Keratinocyte (primary cell): Measurements from ENCODE around the gene COA8. TPM values are rescaled to one million over a fixed set of nuclear protein-coding genes. Genes with fewer than 3 reads are reported as not detected.

Experiments used
- DNase-seq: peaks from one replicate; pipeline ENCODE4 v3.0.0-alpha.2; 2011; ENCODE audit warnings: low read depth, missing footprints, low spot score
- FAIRE-seq: peaks from 2 replicates; lab custom pipeline; 2011; peaks lifted over from hg19 to GRCh38; lab: Jason Lieb, UNC
- H2AFZ ChIP-seq: 2 replicates; pipeline ENCODE4 v1.6.0; 2012; ENCODE audit warnings: low read length, control low read depth, inconsistent platforms; ENCODE audit not compliant: control insufficient read depth
- H3K27ac ChIP-seq: 2 replicates; pipeline ENCODE4 v1.5.1; 2011; ENCODE audit warnings: low read length; ENCODE audit not compliant: control insufficient read depth, insufficient read depth
- H3K27me3 ChIP-seq: 3 replicates; pipeline ENCODE4 v1.6.0; 2011; ENCODE audit warnings: low read length; ENCODE audit not compliant: control insufficient read depth, insufficient read depth; ENCODE audit errors: extremely low read depth
- H3K36me3 ChIP-seq, 2 experiments: 2 replicates in 1 of 2; 3 replicates in 1 of 2; pipeline ENCODE4 v1.5.1; 2011; ENCODE audit warnings: low read length in 2 of 2, mild to moderate bottlenecking in 1 of 2; ENCODE audit not compliant: control insufficient read depth in 2 of 2, insufficient read depth in 2 of 2; ENCODE audit errors: extremely low read depth in 1 of 2
- H3K4me1 ChIP-seq: 3 replicates; pipeline ENCODE4 v1.5.1; 2011; ENCODE audit warnings: low read length; ENCODE audit not compliant: control insufficient read depth, insufficient read depth; ENCODE audit errors: extremely low read depth
- H3K4me2 ChIP-seq: 3 replicates; pipeline ENCODE4 v1.6.0; 2011; ENCODE audit warnings: low read depth, low read length; ENCODE audit not compliant: control insufficient read depth, insufficient read depth; ENCODE audit errors: extremely low read depth
- H3K4me3 ChIP-seq, 3 experiments: fragments of 200-600 bp in 1 of 3; sonication (generic) in 1 of 3; 2 replicates in 2 of 3; 3 replicates in 1 of 3; pipeline ENCODE4 v1.5.1; 2011 to 2016; ENCODE audit warnings: low read length in 3 of 3, mild to moderate bottlenecking in 3 of 3, control low read depth in 2 of 3, inconsistent platforms in 1 of 3, low read depth in 1 of 3, mixed read lengths in 1 of 3, mixed run types in 1 of 3, moderate library complexity in 1 of 3; ENCODE audit not compliant: control insufficient read depth in 2 of 3, insufficient read depth in 2 of 3; ENCODE audit errors: extremely low read depth in 1 of 3
- H3K79me2 ChIP-seq: 2 replicates; pipeline ENCODE4 v1.6.0; 2012; ENCODE audit warnings: low read length; ENCODE audit not compliant: control insufficient read depth, insufficient read depth
- H3K9ac ChIP-seq: 3 replicates; pipeline ENCODE4 v1.6.0; 2011; ENCODE audit warnings: low read length; ENCODE audit not compliant: control insufficient read depth, insufficient read depth; ENCODE audit errors: extremely low read depth
- H3K9me1 ChIP-seq: 3 replicates; pipeline ENCODE4 v1.6.0; 2011; ENCODE audit warnings: low read length; ENCODE audit not compliant: control insufficient read depth, insufficient read depth; ENCODE audit errors: extremely low read depth
- H3K9me3 ChIP-seq: 2 replicates; pipeline ENCODE4 v1.5.1; 2012; ENCODE audit warnings: low read depth, low read length; ENCODE audit not compliant: control insufficient read depth
- H4K20me1 ChIP-seq: 3 replicates; pipeline ENCODE4 v1.6.0; 2011; ENCODE audit warnings: low read length; ENCODE audit not compliant: control insufficient read depth, insufficient read depth; ENCODE audit errors: extremely low read depth
- EZH2 ChIP-seq: IDR thresholded peaks from one replicate; pipeline ENCODE4 v1.6.1; 2012; ENCODE audit warnings: inconsistent platforms, mild to moderate bottlenecking, low read length, moderate library complexity
- dilution Hi-C: fragments of 300-500 bp; cut with MboI; formaldehyde crosslinking; loops from one replicate; pipeline ENCODE4 v1.7.0; 2020; ENCODE audit warnings: low sequenced_read_pairs; ENCODE audit not compliant: extremely low pct_ligation_motif_present
- polyA plus RNA-seq, 5 experiments: library from polyadenylated mRNA; depleted of rRNA in 3 of 5; stranded (reverse) in 3 of 5; stranded (forward) in 1 of 5; unstranded in 1 of 5; fragments of >200 nt; gene quantifications; 1 replicate in 1 of 5; 2 replicates in 3 of 5; 3 replicates in 1 of 5; pipeline versions ENCODE4 v1.2.1 to v1.2.3, GENCODE V29; 2011 to 2012; ENCODE audit warnings: missing spikeins in 2 of 5, low read depth in 1 of 5, low replicate concordance in 1 of 5
- TF ChIP-seq, protein P1 (sequence below), 3 experiments: IDR thresholded peaks in 1 of 3; conservative IDR thresholded peaks in 1 of 3; optimal IDR thresholded peaks in 1 of 3; 2 replicates in 2 of 3; 3 replicates in 1 of 3; pipeline versions ENCODE3 to v1.5.1; 2011; ENCODE audit warnings: low read length in 3 of 3, mild to moderate bottlenecking in 3 of 3, moderate library complexity in 2 of 3, control low read depth in 1 of 3, inconsistent platforms in 1 of 3; ENCODE audit not compliant: insufficient read depth in 2 of 3; ENCODE audit errors: extremely low read depth in 1 of 3

The COA8 gene
- polyA plus RNA-seq, 1 donor (not counting 4 experiments of a cell fraction or from before 2014, with no cell fraction given) = 24.8 TPM

DNA sequence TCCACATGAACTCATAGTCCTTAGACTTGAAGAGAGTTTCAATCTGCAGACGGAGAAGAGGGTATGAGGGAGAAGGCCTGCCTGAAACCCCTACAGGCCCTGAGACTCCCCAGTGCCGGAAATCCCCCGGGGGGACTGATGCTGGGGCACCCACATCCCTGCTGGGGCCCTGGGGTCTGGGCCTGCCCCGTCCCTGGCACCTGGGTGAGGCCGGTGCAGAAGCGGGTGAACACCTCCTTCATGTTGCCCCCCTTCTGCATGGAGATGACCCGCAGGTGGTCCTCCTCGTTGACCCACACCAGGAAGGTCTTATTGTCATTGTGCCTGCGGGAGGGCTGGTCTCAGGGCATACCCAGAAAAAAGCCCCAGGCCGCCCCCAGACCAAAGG is 42.5 kb upstream of the COA8 start:
- FAIRE-seq (no peak), DNase-seq (no peak)
- no peak overlapping the region for H3K4me3 ChIP-seq
- H4K20me1 ChIP-seq = peaks cover 7% of the 10 kb centered on the region
- no peak overlapping the region for H3K4me2 ChIP-seq
- H2AFZ ChIP-seq = no peak overlapping the region
- peaks cover 0 to 2% of the 10 kb centered on the region in 2 experiments for H3K36me3 ChIP-seq
- H3K27me3 ChIP-seq = peaks cover 43% of the 10 kb centered on the region
- peaks cover 24% of the 10 kb centered on the region for H3K4me1 ChIP-seq
- no peaks in the 10 kb centered on the region for H3K9me1 ChIP-seq
- H3K9me3 ChIP-seq = no peaks in the 10 kb centered on the region
- dilution Hi-C loops = no loop called here
- no peaks in the 10 kb centered on the region for H3K79me2 ChIP-seq
- H3K27ac ChIP-seq = no peak overlapping the region
- no peak overlapping the region for H3K9ac ChIP-seq
- TF ChIP-seq, protein P1, sequence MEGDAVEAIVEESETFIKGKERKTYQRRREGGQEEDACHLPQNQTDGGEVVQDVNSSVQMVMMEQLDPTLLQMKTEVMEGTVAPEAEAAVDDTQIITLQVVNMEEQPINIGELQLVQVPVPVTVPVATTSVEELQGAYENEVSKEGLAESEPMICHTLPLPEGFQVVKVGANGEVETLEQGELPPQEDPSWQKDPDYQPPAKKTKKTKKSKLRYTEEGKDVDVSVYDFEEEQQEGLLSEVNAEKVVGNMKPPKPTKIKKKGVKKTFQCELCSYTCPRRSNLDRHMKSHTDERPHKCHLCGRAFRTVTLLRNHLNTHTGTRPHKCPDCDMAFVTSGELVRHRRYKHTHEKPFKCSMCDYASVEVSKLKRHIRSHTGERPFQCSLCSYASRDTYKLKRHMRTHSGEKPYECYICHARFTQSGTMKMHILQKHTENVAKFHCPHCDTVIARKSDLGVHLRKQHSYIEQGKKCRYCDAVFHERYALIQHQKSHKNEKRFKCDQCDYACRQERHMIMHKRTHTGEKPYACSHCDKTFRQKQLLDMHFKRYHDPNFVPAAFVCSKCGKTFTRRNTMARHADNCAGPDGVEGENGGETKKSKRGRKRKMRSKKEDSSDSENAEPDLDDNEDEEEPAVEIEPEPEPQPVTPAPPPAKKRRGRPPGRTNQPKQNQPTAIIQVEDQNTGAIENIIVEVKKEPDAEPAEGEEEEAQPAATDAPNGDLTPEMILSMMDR (optimal IDR thresholded peaks at IDR 0.05 in 1 of 3, IDR thresholded peaks at IDR 0.05 in 1 of 3, conservative IDR thresholded peaks at IDR 0.05 in 1 of 3; ENCODE audit: extremely low read depth in 1 of 3, insufficient read depth in 2 of 3, low read length in 3 of 3) = no peak
- TF ChIP-seq EZH2 = no peak

DNA sequence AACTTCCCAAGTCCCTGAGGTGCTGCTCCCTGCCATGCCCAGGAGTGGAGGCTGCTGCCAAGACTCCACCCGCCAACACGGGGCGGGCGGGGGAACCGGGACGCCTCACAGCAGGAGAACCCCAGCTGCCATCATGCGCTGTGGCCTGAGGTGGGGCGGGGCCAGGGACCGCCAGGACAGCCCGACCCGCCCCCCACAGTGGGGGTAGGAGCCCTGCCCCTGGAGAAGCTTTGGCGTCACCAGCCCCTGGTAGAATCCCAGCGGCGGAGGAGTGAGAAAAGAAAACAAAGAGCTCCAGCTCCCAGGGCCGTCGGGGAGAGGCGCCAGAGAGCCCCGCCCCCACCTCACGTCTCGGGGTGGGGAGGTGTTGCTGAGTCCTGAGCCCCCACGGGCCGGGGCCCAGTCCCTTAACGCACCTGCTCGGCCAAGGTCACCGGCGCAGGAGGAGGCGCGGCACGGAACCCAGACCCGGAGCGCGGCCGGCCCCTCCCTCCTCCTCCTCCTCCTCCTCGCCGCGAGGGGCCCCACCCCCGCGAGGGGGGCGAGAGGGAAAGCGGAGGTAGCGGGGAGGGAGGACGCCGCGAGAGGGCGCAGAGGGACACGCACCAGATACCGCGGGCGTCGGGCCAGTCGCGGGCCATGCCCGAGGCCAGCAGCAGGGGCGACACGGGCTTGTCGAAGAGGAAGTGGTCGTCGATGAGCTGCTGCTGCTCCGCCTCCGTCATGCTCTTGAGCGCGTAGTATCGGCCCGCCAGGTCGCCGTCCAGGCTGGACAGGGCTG is 41.9 kb upstream of the COA8 start:
- Histone ChIP-seq H3K27me3 (peaks cover 43% of the 10 kb centered on the region), H3K9me3 (no peaks in the 10 kb centered on the region), H3K4me2 (peak overlapping the region; percentile 37), H4K20me1 (peaks cover 7% of the 10 kb centered on the region), H3K9ac (no peak overlapping the region), H2AFZ (no peak overlapping the region), H3K36me3 (peaks cover 0 to 2% of the 10 kb centered on the region in 2 experiments), H3K4me1 (peaks cover 24% of the 10 kb centered on the region), H3K4me3 (peak overlapping the region; percentile 18 to 38 (median 27)), H3K79me2 (no peaks in the 10 kb centered on the region), H3K27ac (no peak overlapping the region), H3K9me1 (no peaks in the 10 kb centered on the region)
- DNase-seq = no peak
- dilution Hi-C loops = no loop called here
- FAIRE-seq = no peak
- TF ChIP-seq, protein P1 (optimal IDR thresholded peaks at IDR 0.05 in 1 of 3, IDR thresholded peaks at IDR 0.05 in 1 of 3, conservative IDR thresholded peaks at IDR 0.05 in 1 of 3; ENCODE audit: extremely low read depth in 1 of 3, insufficient read depth in 2 of 3, low read length in 3 of 3) = peak in 1 of 3 experiments; percentile 55
- peak; percentile 89 for TF ChIP-seq EZH2
